WTC11 (cell line): ENCODE measurements around the gene CTTN. TPM values are rescaled to one million over a fixed set of nuclear protein-coding genes. Genes with fewer than 3 reads are reported as not detected.

Experiments
- ATAC-seq: fragments of 200-7000 bp; cut with Tn5 transposase; 2 replicates; pipeline ENCODE4 v1.10.0; 2021; ENCODE audit warnings: mild to moderate bottlenecking, moderate library complexity
- CTCF ChIA-PET: fragments of 300-600 bp; sonication (Branson Sonifier 250); formaldehyde crosslinking; loops from one replicate; lab custom pipeline; 2021; ENCODE audit warnings: antibody characterized with exemption; lab: Charles Lee
- POLR2A ChIA-PET: fragments of 350-600 bp; sonication (Branson Sonifier 250); formaldehyde crosslinking; loops from one replicate; lab custom pipeline; 2021; ENCODE audit warnings: antibody characterized with exemption; lab: Charles Lee
- DNase-seq: peaks from one replicate; pipeline ENCODE4 v3.0.0; 2021; ENCODE audit warnings: low spot score
- H3K27ac Mint-ChIP-seq: 2 replicates; pipeline ENCODE4 v1.8.0; 2021; ENCODE audit warnings: mixed read lengths
- H3K27me3 Mint-ChIP-seq: 2 replicates; pipeline ENCODE4 v1.8.0; 2021; ENCODE audit warnings: low read depth, mild to moderate bottlenecking, moderate library complexity, mixed read lengths
- H3K36me3 Mint-ChIP-seq: 2 replicates; pipeline ENCODE4 v1.8.0; 2021; ENCODE audit warnings: mixed read lengths
- H3K4me1 Mint-ChIP-seq: 2 replicates; pipeline ENCODE4 v1.8.0; 2022; ENCODE audit warnings: mixed read lengths
- H3K4me3 Mint-ChIP-seq: 2 replicates; pipeline ENCODE4 v1.8.0; 2021; ENCODE audit warnings: mild to moderate bottlenecking, moderate library complexity, mixed read lengths
- H3K9me3 Mint-ChIP-seq: 2 replicates; pipeline ENCODE4 v1.8.0; 2021; ENCODE audit warnings: mixed read lengths
- AFF4 ChIP-seq: sonication (generic); formaldehyde crosslinking; IDR thresholded peaks from 2 replicates; pipeline ENCODE4 v1.8.1; 2023; ENCODE audit warnings: mild to moderate bottlenecking, missing genetic modification reagents, borderline replicate concordance
- ATF1 ChIP-seq: sonication (generic); formaldehyde crosslinking; IDR thresholded peaks from 2 replicates; pipeline ENCODE4 v1.8.1; 2023; ENCODE audit warnings: mild to moderate bottlenecking, moderate library complexity, missing genetic modification reagents
- CDX4 ChIP-seq: fragments of 250-450 bp; sonication (Bioruptor Pico); IDR thresholded peaks from 2 replicates; pipeline ENCODE4 v1.9.0; 2021; ENCODE audit warnings: moderate library complexity, mild to moderate bottlenecking, inconsistent platforms, borderline replicate concordance
- EMX1 ChIP-seq: fragments of 250-450 bp; sonication (Bioruptor Pico); IDR thresholded peaks from 2 replicates; pipeline ENCODE4 v1.8.0; 2021; ENCODE audit warnings: mild to moderate bottlenecking
- FOXJ3 ChIP-seq: sonication (generic); formaldehyde crosslinking; IDR thresholded peaks from 2 replicates; pipeline ENCODE4 v1.9.0; 2021; ENCODE audit warnings: missing genetic modification reagents, mild to moderate bottlenecking, borderline replicate concordance
- JAZF1 ChIP-seq: fragments of 250-450 bp; sonication (Bioruptor Pico); IDR thresholded peaks from 2 replicates; pipeline ENCODE4 v1.9.0; 2021; ENCODE audit warnings: moderate library complexity, mild to moderate bottlenecking, inconsistent platforms
- MXD4 ChIP-seq: fragments of 250-450 bp; sonication (Bioruptor Pico); IDR thresholded peaks from 2 replicates; pipeline ENCODE4 v1.8.0; 2021; ENCODE audit warnings: mild to moderate bottlenecking, moderate library complexity, borderline replicate concordance
- NFATC4 ChIP-seq: fragments of 250-450 bp; sonication (Bioruptor Pico); IDR thresholded peaks from 2 replicates; pipeline ENCODE4 v1.9.0; 2021; ENCODE audit warnings: mild to moderate bottlenecking
- RORB ChIP-seq: fragments of 250-450 bp; sonication (Bioruptor Pico); IDR thresholded peaks from 2 replicates; pipeline ENCODE4 v1.9.0; 2021; ENCODE audit warnings: mild to moderate bottlenecking
- SP1 ChIP-seq: sonication (generic); formaldehyde crosslinking; conservative IDR thresholded peaks from 2 replicates; pipeline ENCODE4 v1.8.1; 2022; ENCODE audit warnings: missing genetic modification reagents
- STAT6 ChIP-seq: sonication (generic); formaldehyde crosslinking; conservative IDR thresholded peaks from 2 replicates; pipeline ENCODE4 v1.8.1; 2023; ENCODE audit warnings: mild to moderate bottlenecking, low read depth, missing genetic modification reagents, moderate library complexity
- ZMAT4 ChIP-seq: fragments of 250-450 bp; sonication (Bioruptor Pico); IDR thresholded peaks from 2 replicates; pipeline ENCODE4 v1.9.0; 2021; ENCODE audit warnings: mild to moderate bottlenecking
- ZNF121 ChIP-seq: sonication (generic); formaldehyde crosslinking; IDR thresholded peaks from 2 replicates; pipeline ENCODE4 v1.8.0; 2023; ENCODE audit warnings: missing genetic modification reagents
- total RNA-seq: library from RNA; stranded (reverse); gene quantifications from 3 replicates; pipeline ENCODE4 v1.2.3, GENCODE V29; 2021

The CTTN gene
- total RNA-seq, 1 experiment from 2014 or later = 281 TPM

- ChIA-PET POLR2A (no interaction called here), CTCF (no interaction called here)
- Mint-ChIP-seq H3K4me3 (no peak overlapping the region), H3K27me3 (no peaks in the 10 kb centered on the region), H3K4me1 (no peaks in the 10 kb centered on the region), H3K36me3 (peaks cover 79% of the 10 kb centered on the region), H3K9me3 (no peaks in the 10 kb centered on the region), H3K27ac (no peak overlapping the region)
- no peak for ATAC-seq
- TF ChIP-seq ZMAT4 (CRISPR knock-in tag) = no peak
- DNase-seq = no peak
Observed at GRCh38 chr11:70410276-70411205, 12.2 kb downstream of the CTTN start.

- no peak for DNase-seq
- CTCF ChIA-PET = no interaction called here
- Mint-ChIP-seq H3K27me3 (no peaks in the 10 kb centered on the region), H3K4me1 (no peaks in the 10 kb centered on the region), H3K9me3 (no peaks in the 10 kb centered on the region), H3K4me3 (no peak overlapping the region), H3K27ac (peak overlapping the region; percentile 42; the same call in 1 of the 2 replicates)
- POLR2A ChIA-PET = no interaction called here
- ATAC-seq = no peak
- TF ChIP-seq ZNF121 (peak; percentile 72; the same call in 1 of the 2 replicates), AFF4 (CRISPR knock-in tag) (no peak)
- TF ChIP-seq, all 79 proteins: peak for 1
- H3K36me3 Mint-ChIP-seq = peaks cover 86% of the 10 kb centered on the region
Observed at GRCh38 chr11:70411713-70412452, 13.6 kb downstream of the CTTN start.

- ChIA-PET POLR2A (no interaction called here), CTCF (no interaction called here)
- H3K27ac Mint-ChIP-seq = no peak overlapping the region
- H3K27me3 Mint-ChIP-seq = no peaks in the 10 kb centered on the region
- H3K9me3 Mint-ChIP-seq = no peaks in the 10 kb centered on the region
- ATAC-seq (no peak), DNase-seq (no peak)
- H3K36me3 Mint-ChIP-seq = peaks cover 84% of the 10 kb centered on the region
- H3K4me3 Mint-ChIP-seq = no peak overlapping the region
- no peaks in the 10 kb centered on the region for H3K4me1 Mint-ChIP-seq
- no peak for TF ChIP-seq FOXJ3
- TF ChIP-seq SP1 (CRISPR knock-in tag) = no peak
- TF ChIP-seq STAT6 (CRISPR knock-in tag) = no peak
- TF ChIP-seq CDX4 (CRISPR knock-in tag) = no peak
- no peak for TF ChIP-seq RORB (CRISPR knock-in tag)
- no peak for TF ChIP-seq JAZF1
- no peak for TF ChIP-seq ATF1 (CRISPR knock-in tag)
- TF ChIP-seq NFATC4 (CRISPR knock-in tag) = no peak
- no peak for TF ChIP-seq EMX1
- TF ChIP-seq MXD4 (CRISPR knock-in tag) = no peak
Observed at GRCh38 chr11:70413151-70413550, 14.8 kb downstream of the CTTN start.
